Esophagus muscularis mucosa (tissue), 4 donors: ENCODE measurements around the gene PIP5KL1. TPM values are rescaled to one million over a fixed set of nuclear protein-coding genes. Genes with fewer than 3 reads are reported as not detected.

ENCODE experiments used
- DNase-seq: peaks from one replicate; pipeline ENCODE4 v3.0.0-alpha.2; 2017; ENCODE audit errors: extremely low spot score
- H3K27ac ChIP-seq, 4 donors: fragments of 200-600 bp; sonication (generic); replicated peaks in 1 of 4; 1 replicate in 3 of 4; 2 replicates in 1 of 4; pipeline ENCODE4 v1.5.1; 2016 to 2019; ENCODE audit warnings: mild to moderate bottlenecking in 1 of 4
- H3K27me3 ChIP-seq, 4 donors: fragments of 200-600 bp; sonication (generic); one replicate each; pipeline versions ENCODE4 v1.5.1 to v1.6.0; 2016 to 2019
- H3K36me3 ChIP-seq, 4 donors: fragments of 200-600 bp; sonication (generic); one replicate each; pipeline ENCODE4 v1.5.1; 2016 to 2019
- H3K4me1 ChIP-seq, 4 donors: fragments of 200-600 bp; sonication (generic); one replicate each; pipeline ENCODE4 v1.5.1; 2016 to 2019
- H3K4me3 ChIP-seq, 4 donors: fragments of 200-600 bp; sonication (generic); 1 replicate in 2 of 4; 2 replicates in 2 of 4; pipeline ENCODE4 v1.5.1; 2016 to 2019; ENCODE audit warnings: mild to moderate bottlenecking in 4 of 4, moderate library complexity in 1 of 4
- H3K9me3 ChIP-seq, 4 donors: fragments of 200-600 bp; sonication (generic); 1 replicate in 3 of 4; 2 replicates in 1 of 4; pipeline ENCODE4 v1.5.1; 2016 to 2019
- EP300 ChIP-seq: sonication (generic); formaldehyde crosslinking; IDR thresholded peaks from one replicate; pipeline ENCODE4 v1.6.1; 2017; ENCODE audit warnings: antibody characterized with exemption
- POLR2A ChIP-seq: fragments of 450-650 bp; IDR thresholded peaks from one replicate; pipeline ENCODE4 v1.6.1; 2017; ENCODE audit warnings: antibody characterized with exemption, moderate library complexity, mild to moderate bottlenecking, low read depth
- POLR2AphosphoS5 ChIP-seq, 2 donors: sonication (generic); formaldehyde crosslinking; IDR thresholded peaks; one replicate each; pipeline ENCODE4 v1.6.1; 2017; ENCODE audit warnings: antibody characterized with exemption in 2 of 2
- WGBS: methylation state at CpG from one replicate; pipeline ENCODE4 v1.1.5; 2018; 5-methylcytosine and 5-hydroxymethylcytosine counted together
- intact Hi-C: fragments of 100-400 bp; cut with DNase I; formaldehyde crosslinking; loops from one replicate; pipeline ENCODE4 v1.15.1; 2023
- total RNA-seq, 4 donors: library from RNA; depleted of rRNA; stranded (reverse); fragments of >200 nt; gene quantifications; one replicate each; pipeline versions ENCODE4 v1.1.0 to v1.2.1, GENCODE V29; 2016
- TF ChIP-seq, protein P1 (sequence below), 3 experiments: fragments of 200-600 bp in 2 of 3; fragments of 450-650 bp in 1 of 3; sonication (generic) in 2 of 3; IDR thresholded peaks; one replicate each; pipeline ENCODE4 v1.5.1; 2017 to 2019; ENCODE audit warnings: antibody characterized with exemption in 3 of 3, mild to moderate bottlenecking in 2 of 3, moderate library complexity in 1 of 3

PIP5KL1 gene
- total RNA-seq, 4 donors from 2014 or later = 1.3 to 2.8 (median 2.2) TPM

DNA sequence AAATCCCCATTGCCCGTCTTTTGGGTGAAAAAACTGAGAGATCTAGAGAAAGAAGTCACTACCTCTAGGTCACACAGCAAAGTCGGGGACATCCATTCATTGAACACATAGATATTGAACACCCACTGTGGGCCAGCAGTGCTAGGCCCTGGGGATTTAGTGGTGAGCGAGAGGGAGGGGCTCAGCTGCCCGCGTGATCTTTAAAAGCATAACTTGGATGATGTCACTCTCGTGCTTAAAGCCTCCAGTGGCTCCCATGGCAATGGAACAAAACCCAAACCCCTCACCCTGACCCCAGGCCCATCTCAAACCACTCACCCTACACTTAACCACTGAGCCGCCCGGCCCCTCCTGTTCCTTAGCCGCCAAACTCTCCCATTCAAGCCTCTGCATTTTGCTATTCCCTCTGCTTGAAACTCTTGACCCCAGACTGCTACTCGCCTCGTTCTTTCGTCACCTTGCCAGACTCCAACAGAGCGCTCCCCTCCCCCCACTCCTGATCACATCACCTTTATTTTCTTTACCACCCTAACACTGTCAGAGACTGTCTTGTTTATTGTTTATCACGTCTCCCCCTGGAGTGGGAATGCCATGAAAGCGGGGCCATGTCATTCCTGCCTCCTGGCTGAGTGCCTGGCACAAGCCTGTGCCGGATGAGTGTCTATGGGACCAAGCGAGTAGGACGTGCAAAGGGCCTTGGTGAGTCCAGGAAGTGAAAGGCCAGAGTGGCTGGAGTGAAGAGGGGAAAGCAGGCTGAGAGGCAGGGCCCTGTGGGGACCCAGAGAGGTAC lies 710 bp upstream of the PIP5KL1 start:
- H3K4me1 ChIP-seq = peaks cover 37 to 60% (median 51%) of the 10 kb centered on the region in 4 donors
- 21% methylated on average over 17 of the region's 18 CpGs for WGBS
- DNase-seq = no peak
- H3K27ac ChIP-seq = no peak overlapping the region
- H3K36me3 ChIP-seq = peaks cover 0 to 18% (median 15%) of the 10 kb centered on the region in 4 donors
- no peaks in the 10 kb centered on the region for H3K9me3 ChIP-seq
- H3K27me3 ChIP-seq = peaks cover 0 to 39% (median 23%) of the 10 kb centered on the region in 4 donors
- no peak for TF ChIP-seq POLR2AphosphoS5 (IDR thresholded peaks at IDR 0.05)
- peak overlapping the region; percentile 51 to 69 (median 58) for H3K4me3 ChIP-seq
- intact Hi-C loops = no loop called here

GRCh38 chr9:127929625-127929979 lies 975 bp downstream of the PIP5KL1 start:
- DNase-seq = no peak
- intact Hi-C loops = loop anchor here (10.0 kb wide), 1 partner anchor 425 kb away; no protein-coding TSS in a partner anchor

GRCh38 chr9:127928676-127929624 lies 1.6 kb downstream of the PIP5KL1 start:
- intact Hi-C loops = loop anchor here (10.0 kb wide), 1 partner anchor 424 kb away; no protein-coding TSS in a partner anchor
- no peaks in the 10 kb centered on the region for H3K9me3 ChIP-seq
- WGBS = 72% methylated on average over 9 of the region's 11 CpGs
- no peak for TF ChIP-seq POLR2A
- no peak for TF ChIP-seq POLR2AphosphoS5 (IDR thresholded peaks at IDR 0.05)
- no peak for TF ChIP-seq EP300
- TF ChIP-seq, protein P1, sequence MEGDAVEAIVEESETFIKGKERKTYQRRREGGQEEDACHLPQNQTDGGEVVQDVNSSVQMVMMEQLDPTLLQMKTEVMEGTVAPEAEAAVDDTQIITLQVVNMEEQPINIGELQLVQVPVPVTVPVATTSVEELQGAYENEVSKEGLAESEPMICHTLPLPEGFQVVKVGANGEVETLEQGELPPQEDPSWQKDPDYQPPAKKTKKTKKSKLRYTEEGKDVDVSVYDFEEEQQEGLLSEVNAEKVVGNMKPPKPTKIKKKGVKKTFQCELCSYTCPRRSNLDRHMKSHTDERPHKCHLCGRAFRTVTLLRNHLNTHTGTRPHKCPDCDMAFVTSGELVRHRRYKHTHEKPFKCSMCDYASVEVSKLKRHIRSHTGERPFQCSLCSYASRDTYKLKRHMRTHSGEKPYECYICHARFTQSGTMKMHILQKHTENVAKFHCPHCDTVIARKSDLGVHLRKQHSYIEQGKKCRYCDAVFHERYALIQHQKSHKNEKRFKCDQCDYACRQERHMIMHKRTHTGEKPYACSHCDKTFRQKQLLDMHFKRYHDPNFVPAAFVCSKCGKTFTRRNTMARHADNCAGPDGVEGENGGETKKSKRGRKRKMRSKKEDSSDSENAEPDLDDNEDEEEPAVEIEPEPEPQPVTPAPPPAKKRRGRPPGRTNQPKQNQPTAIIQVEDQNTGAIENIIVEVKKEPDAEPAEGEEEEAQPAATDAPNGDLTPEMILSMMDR (IDR thresholded peaks at IDR 0.05) = no peak
- H3K4me1 ChIP-seq = peaks cover 31 to 44% (median 41%) of the 10 kb centered on the region in 4 donors
- peaks cover 0 to 5% (median 0%) of the 10 kb centered on the region in 4 donors for H3K36me3 ChIP-seq
- H3K27ac ChIP-seq = no peak overlapping the region
- no peak overlapping the region for H3K4me3 ChIP-seq
- no peak for DNase-seq
- peaks cover 0 to 62% (median 24%) of the 10 kb centered on the region in 4 donors for H3K27me3 ChIP-seq

More at GRCh38 chr9:127929625-127929979, 975 bp downstream of the PIP5KL1 start:
- TF ChIP-seq EP300 (no peak), POLR2AphosphoS5 (IDR thresholded peaks at IDR 0.05) (no peak), POLR2A (no peak)
- TF ChIP-seq, protein P1 (IDR thresholded peaks at IDR 0.05) = no peak
- 68% methylated on average over 6 of the region's 10 CpGs for WGBS
- no peaks in the 10 kb centered on the region for H3K9me3 ChIP-seq
- H3K27ac ChIP-seq = no peak overlapping the region
- H3K4me3 ChIP-seq = no peak overlapping the region
- H3K36me3 ChIP-seq = peaks cover 0 to 11% (median 2%) of the 10 kb centered on the region in 4 donors
- H3K4me1 ChIP-seq = peaks cover 31 to 44% (median 41%) of the 10 kb centered on the region in 4 donors
- peaks cover 0 to 56% (median 24%) of the 10 kb centered on the region in 4 donors for H3K27me3 ChIP-seq

DNA sequence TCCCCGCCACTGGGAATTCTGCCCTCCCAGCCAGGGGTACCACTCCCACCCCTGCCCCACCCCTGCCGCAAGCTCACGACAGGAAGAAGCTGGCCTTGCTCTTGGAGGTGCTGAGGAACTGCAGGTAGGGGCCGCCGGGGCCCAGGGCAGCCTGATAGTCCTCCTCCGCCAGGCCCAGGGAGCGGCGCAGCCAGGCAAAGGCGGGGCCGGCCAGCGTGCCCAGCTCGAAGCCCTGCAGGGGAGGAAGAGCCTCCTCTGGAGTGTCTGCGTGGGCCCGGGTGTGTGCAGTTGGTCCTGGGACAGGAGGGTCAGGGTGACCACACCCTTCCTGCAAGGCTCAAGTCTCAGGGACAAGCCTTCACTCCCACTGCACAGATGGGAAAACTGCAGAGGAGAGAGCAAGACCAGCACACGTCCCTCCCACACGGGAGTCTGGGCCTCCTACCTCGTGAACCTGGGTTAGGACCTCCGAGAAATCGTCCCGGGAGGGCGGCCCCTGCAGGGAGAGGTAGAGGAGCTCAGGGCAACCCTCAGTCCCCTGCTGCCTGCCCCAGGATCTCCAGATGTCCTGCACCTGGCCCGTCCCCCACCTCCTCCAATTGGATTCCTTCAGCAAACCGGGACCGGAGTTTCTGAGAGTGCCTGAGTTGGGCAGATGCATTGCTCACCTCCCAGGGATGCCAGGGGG lies 2.4 kb downstream of the PIP5KL1 start:
- Histone ChIP-seq H3K36me3 (peaks cover 0 to 3% (median 0%) of the 10 kb centered on the region in 4 donors), H3K9me3 (no peaks in the 10 kb centered on the region), H3K4me1 (peaks cover 31 to 44% (median 41%) of the 10 kb centered on the region in 4 donors), H3K4me3 (no peak overlapping the region), H3K27me3 (peaks cover 0 to 69% (median 24%) of the 10 kb centered on the region in 4 donors), H3K27ac (no peak overlapping the region)
- no peak for TF ChIP-seq POLR2AphosphoS5 (IDR thresholded peaks at IDR 0.05)
- no peak for TF ChIP-seq EP300
- TF ChIP-seq, protein P1 (IDR thresholded peaks at IDR 0.05) = no peak
- TF ChIP-seq POLR2A = no peak
- WGBS = 25% methylated on average over 8 of the region's 24 CpGs
- DNase-seq = no peak
- intact Hi-C loops = loop anchor here (10.0 kb wide), 1 partner anchor 423 kb away; no protein-coding TSS in a partner anchor
